ENCODE results near the gene GLDC.

DNA sequence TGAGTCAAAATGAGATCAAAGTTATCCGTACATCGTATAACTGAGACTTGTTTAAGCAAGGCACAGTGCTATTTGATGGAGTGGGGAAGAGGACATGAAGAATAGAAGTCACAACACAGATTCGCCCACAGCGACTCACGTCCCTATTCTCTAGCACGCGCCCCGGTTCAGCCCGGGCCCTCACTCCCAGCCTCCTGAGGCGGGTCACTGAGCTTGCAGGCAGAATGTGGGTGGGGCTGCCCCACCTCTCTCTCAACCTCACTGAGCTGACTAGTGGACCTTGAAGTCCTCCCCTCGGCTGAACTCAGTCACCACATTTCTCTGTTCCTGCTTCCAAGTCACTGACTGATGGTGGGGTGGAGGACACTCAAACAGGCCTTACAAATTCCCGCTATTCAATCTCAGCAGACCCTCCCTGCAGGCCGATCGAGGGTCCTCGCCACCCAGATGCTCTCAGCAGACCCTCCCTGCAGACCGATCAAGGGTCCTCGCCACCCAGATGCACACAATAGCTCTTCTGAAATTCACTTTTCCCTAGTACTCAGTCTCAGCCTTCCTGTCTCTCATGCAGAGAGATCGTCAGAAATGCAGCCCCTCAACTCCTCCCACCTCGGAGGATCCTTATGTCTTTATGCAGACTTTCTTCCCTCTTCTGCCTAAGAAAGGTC is 12.9 kb downstream of the GLDC start:
- TF ChIP-seq, protein P1, sequence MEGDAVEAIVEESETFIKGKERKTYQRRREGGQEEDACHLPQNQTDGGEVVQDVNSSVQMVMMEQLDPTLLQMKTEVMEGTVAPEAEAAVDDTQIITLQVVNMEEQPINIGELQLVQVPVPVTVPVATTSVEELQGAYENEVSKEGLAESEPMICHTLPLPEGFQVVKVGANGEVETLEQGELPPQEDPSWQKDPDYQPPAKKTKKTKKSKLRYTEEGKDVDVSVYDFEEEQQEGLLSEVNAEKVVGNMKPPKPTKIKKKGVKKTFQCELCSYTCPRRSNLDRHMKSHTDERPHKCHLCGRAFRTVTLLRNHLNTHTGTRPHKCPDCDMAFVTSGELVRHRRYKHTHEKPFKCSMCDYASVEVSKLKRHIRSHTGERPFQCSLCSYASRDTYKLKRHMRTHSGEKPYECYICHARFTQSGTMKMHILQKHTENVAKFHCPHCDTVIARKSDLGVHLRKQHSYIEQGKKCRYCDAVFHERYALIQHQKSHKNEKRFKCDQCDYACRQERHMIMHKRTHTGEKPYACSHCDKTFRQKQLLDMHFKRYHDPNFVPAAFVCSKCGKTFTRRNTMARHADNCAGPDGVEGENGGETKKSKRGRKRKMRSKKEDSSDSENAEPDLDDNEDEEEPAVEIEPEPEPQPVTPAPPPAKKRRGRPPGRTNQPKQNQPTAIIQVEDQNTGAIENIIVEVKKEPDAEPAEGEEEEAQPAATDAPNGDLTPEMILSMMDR (IDR thresholded peaks at IDR 0.05): no peak
- TF ChIP-seq POLR2A (IDR thresholded peaks at IDR 0.05): no peak

Measured in right lobe of liver (tissue), 4 donors.